ENCODE data around the gene CNTNAP2.

The CNTNAP2 gene

GRCh38 chr7:146116521-146117222 is at the start of gene CNTNAP2:
CNTNAP2 (plus strand) TSS chr7:146116801; CDS start chr7:146116877, 76 bp downstream.
- no peak within 1 kb of the TSS for H3K27ac ChIP-seq
- no peak for DNase-seq (ENCODE audit: low read depth, low spot score)

GRCh38 chr7:146067880-146068279 is 48.7 kb upstream of the CNTNAP2 start:
- H3K27ac ChIP-seq, result no peak overlapping the region
- no peak for DNase-seq (ENCODE audit: low read depth, low spot score)

- no peak for DNase-seq (ENCODE audit: low read depth, low spot score)
- no peak overlapping the region for H3K27ac ChIP-seq
Measured at GRCh38 chr7:146074195-146074765, 42.3 kb upstream of the CNTNAP2 start.

GRCh38 chr7:146076344-146076743 is 40.3 kb upstream of the CNTNAP2 start:
- H3K27ac ChIP-seq, result no peak overlapping the region
- no peak for DNase-seq (ENCODE audit: low read depth, low spot score)

GRCh38 chr7:146084086-146084485 is 32.5 kb upstream of the CNTNAP2 start:
- no peak for DNase-seq (ENCODE audit: low read depth, low spot score)

GRCh38 chr7:146090023-146090645 is 26.5 kb upstream of the CNTNAP2 start:
- no peak overlapping the region for H3K27ac ChIP-seq
- DNase-seq (ENCODE audit: low read depth, low spot score), result peak; percentile 1

More at GRCh38 chr7:146084086-146084485, 32.5 kb upstream of the CNTNAP2 start:
- no peak overlapping the region for H3K27ac ChIP-seq

GRCh38 chr7:146094356-146094755 is 22.2 kb upstream of the CNTNAP2 start:
- no peak for DNase-seq (ENCODE audit: low read depth, low spot score)
- no peak overlapping the region for H3K27ac ChIP-seq

- no peak for DNase-seq (ENCODE audit: low read depth, low spot score)
- no peak overlapping the region for H3K27ac ChIP-seq
Measured at GRCh38 chr7:146096994-146097393, 19.6 kb upstream of the CNTNAP2 start.

- H3K27ac ChIP-seq, result no peak overlapping the region
- no peak for DNase-seq (ENCODE audit: low read depth, low spot score)
Measured at GRCh38 chr7:146106319-146106718, 10.3 kb upstream of the CNTNAP2 start.

- H3K27ac ChIP-seq, result no peak overlapping the region
- DNase-seq (ENCODE audit: low read depth, low spot score), result no peak
Measured at GRCh38 chr7:146112755-146113154, 3.8 kb upstream of the CNTNAP2 start.

GRCh38 chr7:146115548-146115850 is 1.1 kb upstream of the CNTNAP2 start:
- no peak overlapping the region for H3K27ac ChIP-seq
- no peak for DNase-seq (ENCODE audit: low read depth, low spot score)

GRCh38 chr7:146115851-146116520 is 615 bp upstream of the CNTNAP2 start:
- H3K27ac ChIP-seq, result no peak overlapping the region
- DNase-seq (ENCODE audit: low read depth, low spot score), result no peak

- DNase-seq (ENCODE audit: low read depth, low spot score), result no peak
Measured at GRCh38 chr7:146117576-146117975, 975 bp downstream of the CNTNAP2 start.

GRCh38 chr7:146119002-146119401 is 2.4 kb downstream of the CNTNAP2 start:
- no peak overlapping the region for H3K27ac ChIP-seq
- no peak for DNase-seq (ENCODE audit: low read depth, low spot score)

More at GRCh38 chr7:146117576-146117975, 975 bp downstream of the CNTNAP2 start:
- H3K27ac ChIP-seq, result no peak overlapping the region

GRCh38 chr7:146123715-146124114 is 7.1 kb downstream of the CNTNAP2 start:
- H3K27ac ChIP-seq, result no peak overlapping the region
- DNase-seq (ENCODE audit: low read depth, low spot score), result no peak

- no peak overlapping the region for H3K27ac ChIP-seq
- no peak for DNase-seq (ENCODE audit: low read depth, low spot score)
Measured at GRCh38 chr7:146126767-146127509, 10.3 kb downstream of the CNTNAP2 start.

- H3K27ac ChIP-seq, result no peak overlapping the region
- DNase-seq (ENCODE audit: low read depth, low spot score), result no peak
Measured at GRCh38 chr7:146129296-146129695, 12.7 kb downstream of the CNTNAP2 start.

GRCh38 chr7:146129997-146130396 is 13.4 kb downstream of the CNTNAP2 start:
- no peak overlapping the region for H3K27ac ChIP-seq
- no peak for DNase-seq (ENCODE audit: low read depth, low spot score)

GRCh38 chr7:146131701-146132100 is 15.1 kb downstream of the CNTNAP2 start:
- no peak overlapping the region for H3K27ac ChIP-seq
- DNase-seq (ENCODE audit: low read depth, low spot score), result no peak

GRCh38 chr7:146136357-146136875 is 19.8 kb downstream of the CNTNAP2 start:
- no peak overlapping the region for H3K27ac ChIP-seq
- DNase-seq (ENCODE audit: low read depth, low spot score), result no peak
